Measurements from ENCODE around the gene NUDT5. TPM values are rescaled to one million over a fixed set of nuclear protein-coding genes. Genes with fewer than 3 reads are reported as not detected.

NUDT5 gene
- polyA plus RNA-seq, 1 donor from 2014 or later = 44.2 TPM

- H3K27me3 ChIP-seq (ENCODE audit: insufficient read depth, low read depth, low read length) = no peaks in the 10 kb centered on the region
- no peaks in the 10 kb centered on the region for H3K9me2 ChIP-seq (ENCODE audit: insufficient read depth, low read length)
- H3K79me2 ChIP-seq (replicated peaks; ENCODE audit: insufficient read depth, low read length) = no peaks in the 10 kb centered on the region
- no peak overlapping the region for H3K4me3 ChIP-seq (ENCODE audit: low read length)
- H2AFZ ChIP-seq (ENCODE audit: low read depth, low read length) = no peak overlapping the region
- H4K20me1 ChIP-seq (ENCODE audit: insufficient read depth) = no peaks in the 10 kb centered on the region
- no peak overlapping the region for H3K27ac ChIP-seq (ENCODE audit: low read length)
- no peak overlapping the region for H3K9ac ChIP-seq (ENCODE audit: low read length)
- no peak overlapping the region for H3K4me2 ChIP-seq (ENCODE audit: low read length)
- no peaks in the 10 kb centered on the region for H3K36me3 ChIP-seq (ENCODE audit: insufficient read depth, low read length)
- no peak for TF ChIP-seq TAF1 (IDR thresholded peaks at IDR 0.05; ENCODE audit: low read depth)
- TF ChIP-seq CTCF (IDR thresholded peaks at IDR 0.05; ENCODE audit: poor library complexity, severe bottlenecking) = no peak
- no peak for TF ChIP-seq EZH2 (IDR thresholded peaks at IDR 0.05; ENCODE audit: borderline replicate concordance, insufficient read depth, low read length, poor library complexity, severe bottlenecking)
- no peaks in the 10 kb centered on the region for H3F3A ChIP-seq (ENCODE audit: insufficient read depth, low read length, poor library complexity, severe bottlenecking)
- no peaks in the 10 kb centered on the region for H3K9me3 ChIP-seq (ENCODE audit: low read length)
These were observed 46.3 kb upstream of the NUDT5 start for GRCh38 chr10:12241810-12242529.

- Histone ChIP-seq H3K4me3 (ENCODE audit: low read length) (no peak overlapping the region), H3K36me3 (ENCODE audit: insufficient read depth, low read length) (peaks cover 4% of the 10 kb centered on the region), H3K79me2 (replicated peaks; ENCODE audit: insufficient read depth, low read length) (no peaks in the 10 kb centered on the region), H3F3A (ENCODE audit: insufficient read depth, low read length, poor library complexity, severe bottlenecking) (no peaks in the 10 kb centered on the region), H3K4me2 (ENCODE audit: low read length) (no peak overlapping the region), H3K9me3 (ENCODE audit: low read length) (no peaks in the 10 kb centered on the region), H3K27ac (ENCODE audit: low read length) (no peak overlapping the region), H3K27me3 (ENCODE audit: insufficient read depth, low read depth, low read length) (no peaks in the 10 kb centered on the region), H3K9ac (ENCODE audit: low read length) (no peak overlapping the region), H3K9me2 (ENCODE audit: insufficient read depth, low read length) (no peaks in the 10 kb centered on the region), H4K20me1 (ENCODE audit: insufficient read depth) (no peaks in the 10 kb centered on the region), H2AFZ (ENCODE audit: low read depth, low read length) (no peak overlapping the region)
- TF ChIP-seq REST (IDR thresholded peaks at IDR 0.05; ENCODE audit: borderline replicate concordance) = no peak
- TF ChIP-seq MXI1 (conservative IDR thresholded peaks at IDR 0.05; ENCODE audit: poor library complexity, severe bottlenecking) = no peak
- TF ChIP-seq CTCF (IDR thresholded peaks at IDR 0.05; ENCODE audit: poor library complexity, severe bottlenecking) = no peak
- TF ChIP-seq RAD21 (conservative IDR thresholded peaks at IDR 0.05) = no peak
- TF ChIP-seq TAF1 (IDR thresholded peaks at IDR 0.05; ENCODE audit: low read depth) = no peak
- TF ChIP-seq EP300 (conservative IDR thresholded peaks at IDR 0.05; ENCODE audit: poor library complexity, severe bottlenecking) = no peak
- TF ChIP-seq EZH2 (IDR thresholded peaks at IDR 0.05; ENCODE audit: borderline replicate concordance, insufficient read depth, low read length, poor library complexity, severe bottlenecking) = no peak
- TF ChIP-seq POLR2AphosphoS5 (IDR thresholded peaks at IDR 0.05) = no peak
- TF ChIP-seq SMC3 (conservative IDR thresholded peaks at IDR 0.05; ENCODE audit: poor library complexity) = no peak
These were observed 43.1 kb upstream of the NUDT5 start for GRCh38 chr10:12238821-12239220.
